Duodenal mucosa (tissue), 2 donors: ENCODE measurements around the gene DDX49.
"Not testable (repeated sequence)": the region's sequence is repeated elsewhere in the genome, so short reads cannot be mapped to it uniquely, and the experiment has no call there.

Source experiments
- H3K27ac ChIP-seq: one replicate; pipeline ENCODE4 v1.7.0; 2013; ENCODE audit warnings: low read depth, low read length
- H3K27me3 ChIP-seq, 2 donors: one replicate each; pipeline ENCODE4 v1.7.0; 2013; ENCODE audit warnings: low read length in 2 of 2, control low read depth in 1 of 2; ENCODE audit not compliant: insufficient read depth in 2 of 2, control insufficient read depth in 1 of 2
- H3K36me3 ChIP-seq, 2 donors: one replicate each; pipeline ENCODE4 v1.7.0; 2013; ENCODE audit warnings: low read length in 2 of 2, control low read depth in 1 of 2; ENCODE audit not compliant: insufficient read depth in 2 of 2, control insufficient read depth in 1 of 2
- H3K4me1 ChIP-seq, 2 donors: one replicate each; pipeline ENCODE4 v1.7.0; 2013; ENCODE audit warnings: low read length in 2 of 2, control low read depth in 1 of 2; ENCODE audit not compliant: insufficient read depth in 2 of 2, control insufficient read depth in 1 of 2
- H3K4me3 ChIP-seq, 2 donors: one replicate each; pipeline ENCODE4 v1.7.0; 2013; ENCODE audit warnings: low read length in 2 of 2, low read depth in 1 of 2
- H3K9ac ChIP-seq, 2 donors: one replicate each; pipeline ENCODE4 v1.7.0; 2013; ENCODE audit warnings: low read length in 2 of 2, low read depth in 1 of 2
- H3K9me3 ChIP-seq, 2 donors: one replicate each; pipeline ENCODE4 v1.7.0; 2013; ENCODE audit warnings: low read length in 2 of 2, control low read depth in 1 of 2; ENCODE audit not compliant: control insufficient read depth in 1 of 2

DDX49 gene

GRCh38 chr19:18952364-18953003 lies 33.0 kb downstream of the DDX49 start:
- H3K27me3 ChIP-seq, H3K9ac ChIP-seq, H3K4me1 ChIP-seq, H3K9me3 ChIP-seq, H3K4me3 ChIP-seq, H3K27ac ChIP-seq, H3K36me3 ChIP-seq: not testable (repeated sequence)

DNA sequence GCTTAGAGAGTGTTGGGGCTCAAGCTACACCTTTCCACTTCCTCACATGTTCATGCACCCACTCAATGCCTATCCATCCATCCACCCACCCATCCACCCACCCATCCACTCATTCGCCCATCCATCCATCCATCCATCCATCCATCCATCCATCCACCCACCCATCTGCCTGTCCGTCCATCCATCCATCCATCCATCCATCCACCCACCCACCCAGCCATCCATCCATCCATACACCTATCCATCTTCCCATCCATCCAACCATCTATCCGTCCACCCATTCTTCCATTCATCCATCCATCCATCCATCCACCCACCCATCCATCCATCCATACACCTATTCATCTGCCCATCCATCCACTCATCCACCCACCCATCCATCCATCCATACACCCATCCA lies 34.6 kb downstream of the DDX49 start:
- Histone ChIP-seq H3K36me3 (no peaks in the 10 kb centered on the region), H3K9ac (no peak overlapping the region)

DNA sequence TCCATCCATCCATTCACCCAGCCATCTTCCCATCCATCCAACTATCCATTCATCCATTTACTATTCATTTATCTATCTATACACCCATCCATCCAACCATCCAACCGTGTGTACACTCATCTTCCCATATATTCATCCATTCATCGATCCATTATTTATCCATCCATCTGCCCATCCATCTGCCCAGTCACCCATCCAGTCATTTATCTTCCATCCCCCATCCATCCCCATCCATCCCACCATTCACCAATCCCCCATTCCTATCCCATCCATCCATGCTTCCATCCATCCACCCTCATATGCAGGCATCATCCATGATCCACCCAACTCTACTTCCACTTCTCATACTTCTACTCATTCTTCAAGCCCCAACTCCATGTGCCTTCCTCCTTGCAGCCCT lies 35.5 kb downstream of the DDX49 start:
- no peaks in the 10 kb centered on the region for H3K4me1 ChIP-seq
- H3K27me3 ChIP-seq: no peaks in the 10 kb centered on the region
- no peaks in the 10 kb centered on the region for H3K36me3 ChIP-seq
- no peaks in the 10 kb centered on the region for H3K9me3 ChIP-seq
- H3K4me3 ChIP-seq: no peak overlapping the region
- H3K27ac ChIP-seq: no peak overlapping the region
- H3K9ac ChIP-seq: no peak overlapping the region

More for the DNA sequence above, 34.6 kb downstream of the DDX49 start:
- no peaks in the 10 kb centered on the region for H3K9me3 ChIP-seq
- no peak overlapping the region for H3K4me3 ChIP-seq
- H3K27ac ChIP-seq: no peak overlapping the region
- no peaks in the 10 kb centered on the region for H3K27me3 ChIP-seq
- no peaks in the 10 kb centered on the region for H3K4me1 ChIP-seq

- H3K27me3 ChIP-seq: peaks cover 3 to 6% of the 10 kb centered on the region in 2 donors
- no peaks in the 10 kb centered on the region for H3K9me3 ChIP-seq
- H3K4me3 ChIP-seq: no peak overlapping the region
- H3K4me1 ChIP-seq: no peaks in the 10 kb centered on the region
- H3K27ac ChIP-seq: no peak overlapping the region
- no peaks in the 10 kb centered on the region for H3K36me3 ChIP-seq
- no peak overlapping the region for H3K9ac ChIP-seq
Observed at GRCh38 chr19:18960370-18960769, 40.9 kb downstream of the DDX49 start.

GRCh38 chr19:18961767-18962620 lies 42.5 kb downstream of the DDX49 start:
- Histone ChIP-seq H3K9me3 (no peaks in the 10 kb centered on the region), H3K9ac (no peak overlapping the region), H3K4me3 (no peak overlapping the region), H3K27ac (no peak overlapping the region), H3K4me1 (no peaks in the 10 kb centered on the region), H3K27me3 (peaks cover 3 to 6% of the 10 kb centered on the region in 2 donors), H3K36me3 (no peaks in the 10 kb centered on the region)

- H3K4me1 ChIP-seq: no peaks in the 10 kb centered on the region
- no peaks in the 10 kb centered on the region for H3K9me3 ChIP-seq
- no peaks in the 10 kb centered on the region for H3K36me3 ChIP-seq
- H3K27ac ChIP-seq: no peak overlapping the region
- H3K27me3 ChIP-seq: peaks cover 3 to 6% of the 10 kb centered on the region in 2 donors
- no peak overlapping the region for H3K4me3 ChIP-seq
- H3K9ac ChIP-seq: no peak overlapping the region
Observed at GRCh38 chr19:18964121-18964520, 44.6 kb downstream of the DDX49 start.

DNA sequence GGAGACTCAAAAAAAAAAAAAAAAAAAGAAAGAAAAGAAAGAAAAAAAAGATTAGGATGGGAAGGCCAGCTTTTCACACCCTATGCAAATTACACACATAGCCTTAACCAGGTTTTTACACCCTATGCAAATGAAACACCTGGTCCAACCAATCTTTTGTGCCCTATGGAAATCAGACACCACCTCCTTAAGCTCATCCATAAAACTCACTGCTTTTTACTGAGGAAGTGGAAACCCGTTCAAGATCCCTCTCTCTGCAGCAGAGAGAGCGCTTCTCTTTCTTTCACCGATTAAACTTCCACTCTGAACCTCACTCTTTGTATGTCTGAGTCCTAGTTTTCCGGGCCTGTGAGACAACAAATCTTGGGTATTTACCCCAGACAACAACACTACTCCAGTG lies 46.8 kb downstream of the DDX49 start:
- Histone ChIP-seq H3K27ac (no peak overlapping the region), H3K27me3 (peaks cover 3 to 6% of the 10 kb centered on the region in 2 donors), H3K4me1 (no peaks in the 10 kb centered on the region), H3K36me3 (no peaks in the 10 kb centered on the region), H3K9me3 (no peaks in the 10 kb centered on the region), H3K4me3 (no peak overlapping the region), H3K9ac (no peak overlapping the region)

DNA sequence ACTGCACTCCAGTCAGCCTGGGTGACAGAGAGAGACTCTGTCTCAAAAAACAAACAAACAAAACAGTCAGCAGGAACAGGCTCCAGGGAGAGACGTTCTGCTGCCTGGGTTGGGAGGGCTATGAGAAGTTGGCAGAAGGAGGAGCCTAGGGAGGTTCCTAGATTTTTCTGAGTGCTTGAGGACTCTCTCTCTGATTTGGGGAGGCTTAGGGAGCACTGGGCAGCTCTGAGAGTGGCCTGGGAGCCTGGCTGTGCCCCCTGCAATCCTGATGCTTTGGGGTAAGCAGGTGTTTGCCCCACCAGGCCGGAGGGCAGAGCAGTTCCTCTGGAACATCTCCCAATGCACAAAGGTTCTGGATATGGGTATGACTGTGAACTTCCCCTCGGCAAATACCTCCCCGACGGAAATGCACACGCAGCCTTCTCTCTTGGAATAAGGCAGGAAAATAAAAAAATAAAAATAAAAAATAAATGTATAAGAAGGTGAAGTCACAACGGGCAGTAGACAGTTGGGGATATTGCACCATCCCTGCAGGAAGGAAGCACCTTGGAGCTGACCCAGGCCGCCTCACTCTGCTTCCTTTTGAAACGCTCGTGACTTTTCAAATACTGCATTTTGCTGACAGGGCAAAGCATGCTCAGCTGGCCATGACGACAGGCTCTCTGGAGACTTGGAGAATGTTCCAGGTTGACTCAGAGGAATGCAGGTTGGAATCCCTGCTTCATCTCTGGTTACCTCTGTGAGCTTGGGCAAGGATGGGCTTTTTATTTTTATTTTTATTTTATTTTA lies 48.0 kb downstream of the DDX49 start:
- H3K4me1 ChIP-seq: no peaks in the 10 kb centered on the region
- H3K9me3 ChIP-seq: no peaks in the 10 kb centered on the region
- no peaks in the 10 kb centered on the region for H3K36me3 ChIP-seq
- no peaks in the 10 kb centered on the region for H3K27me3 ChIP-seq
- peak overlapping the region; percentile 66 for H3K27ac ChIP-seq
- no peak overlapping the region for H3K4me3 ChIP-seq
- no peak overlapping the region for H3K9ac ChIP-seq

- H3K27ac ChIP-seq: no peak overlapping the region
- no peaks in the 10 kb centered on the region for H3K4me1 ChIP-seq
- no peak overlapping the region for H3K4me3 ChIP-seq
- H3K9me3 ChIP-seq: no peaks in the 10 kb centered on the region
- no peaks in the 10 kb centered on the region for H3K36me3 ChIP-seq
- H3K27me3 ChIP-seq: no peaks in the 10 kb centered on the region
- no peak overlapping the region for H3K9ac ChIP-seq
Observed at GRCh38 chr19:18969931-18970659, 50.6 kb downstream of the DDX49 start.
